Ramos (cell line): ENCODE data around the gene RARRES1.

Source experiments
- in situ Hi-C: fragments of 300-500 bp; cut with MboI; formaldehyde crosslinking; loops from one replicate; pipeline ENCODE4 v1.14.3; 2022; ENCODE audit warnings: low sequenced_read_pairs; ENCODE audit not compliant: unreplicated experiment

RARRES1 gene

DNA sequence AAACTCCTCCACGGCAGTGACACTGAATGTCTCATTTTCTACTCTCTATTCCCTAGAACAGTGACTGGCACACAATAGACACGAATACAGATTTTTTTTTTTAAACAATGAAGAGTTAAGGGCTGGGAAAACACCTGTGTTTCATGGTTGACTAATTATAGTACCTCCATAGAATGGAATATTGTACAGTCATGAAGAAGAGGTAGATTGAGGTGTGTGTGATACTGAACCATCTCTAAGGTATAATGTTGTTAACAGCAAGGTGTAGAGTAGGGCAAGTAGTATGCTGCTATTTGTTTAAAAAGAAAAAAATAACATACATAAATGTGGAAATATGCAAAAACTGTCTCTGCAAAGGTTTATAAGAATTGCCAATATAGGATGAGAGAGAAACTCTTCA is 5.2 kb upstream of the RARRES1 start:
- in situ Hi-C loops, result no loop called here

GRCh38 chr3:158735296-158736033 is 3.2 kb upstream of the RARRES1 start:
- in situ Hi-C loops, result no loop called here

- in situ Hi-C loops, result no loop called here
These were observed 1.4 kb upstream of the RARRES1 start for GRCh38 chr3:158733656-158734055.

GRCh38 chr3:158732856-158733200 is 571 bp upstream of the RARRES1 start:
- in situ Hi-C loops, result no loop called here

DNA sequence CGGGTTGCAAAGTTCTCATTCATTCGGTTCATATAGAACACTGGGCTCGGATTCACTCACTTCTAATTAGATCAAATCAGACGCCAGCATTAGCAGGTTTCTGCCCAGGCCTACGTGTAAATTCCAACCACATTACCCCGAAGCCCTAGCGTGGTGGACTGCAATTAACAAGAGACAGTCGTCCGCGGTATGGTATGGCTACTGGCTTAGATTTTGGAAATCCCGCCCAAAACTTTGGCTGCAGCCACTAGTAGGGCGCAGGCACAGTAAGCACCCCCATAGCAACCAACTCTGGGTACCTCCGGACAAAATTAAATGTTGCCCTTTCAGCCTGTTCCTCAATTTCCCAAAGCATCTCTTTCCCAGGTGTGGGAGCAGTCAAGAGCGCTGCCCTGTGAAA is 771 bp downstream of the RARRES1 start:
- in situ Hi-C loops, result no loop called here

DNA sequence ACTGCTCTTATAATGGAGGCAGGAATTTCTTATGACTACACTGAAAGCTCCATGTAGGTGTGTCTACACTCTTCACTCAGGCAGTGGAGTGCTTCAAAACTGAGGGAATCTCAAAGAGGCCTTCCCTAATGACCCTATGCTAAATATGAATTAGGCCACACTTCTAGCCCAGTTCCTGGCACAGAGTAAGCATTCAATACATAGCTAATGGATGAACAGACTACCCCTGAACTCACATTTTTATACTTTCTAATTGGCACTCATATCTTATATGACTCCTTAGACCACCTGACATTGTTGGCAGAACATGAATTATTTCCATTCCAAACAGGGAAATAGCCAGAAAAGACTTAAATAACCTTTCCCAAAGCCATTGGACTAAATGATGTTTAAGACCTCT is 3.4 kb downstream of the RARRES1 start:
- in situ Hi-C loops, result loop anchor here (5.0 kb wide), 1 partner anchor 63 kb away; no protein-coding TSS in a partner anchor

DNA sequence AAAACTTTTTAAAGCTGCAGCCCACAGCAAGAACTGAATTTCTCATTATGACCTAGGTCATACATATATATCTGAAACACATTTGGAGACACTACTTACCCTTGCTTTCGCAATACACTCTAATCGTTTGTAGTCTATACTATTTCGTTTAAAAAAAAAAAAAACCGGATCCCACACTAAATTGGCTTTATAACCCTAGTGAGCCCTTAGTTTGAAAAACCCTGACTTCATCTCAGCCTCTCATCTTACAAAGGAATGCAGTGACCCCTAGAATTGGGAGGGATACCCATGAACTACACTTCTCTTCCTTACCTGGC is 4.2 kb downstream of the RARRES1 start:
- in situ Hi-C loops, result loop anchor here (5.0 kb wide), 1 partner anchor 64 kb away; no protein-coding TSS in a partner anchor

GRCh38 chr3:158727206-158728060 is 4.8 kb downstream of the RARRES1 start:
- in situ Hi-C loops, result loop anchor here (5.0 kb wide), 1 partner anchor 65 kb away; no protein-coding TSS in a partner anchor

GRCh38 chr3:158725348-158726011 is 6.8 kb downstream of the RARRES1 start:
- in situ Hi-C loops, result loop anchor here (5.0 kb wide), 1 partner anchor 67 kb away; no protein-coding TSS in a partner anchor

- in situ Hi-C loops, result no loop called here
These were observed 8.3 kb downstream of the RARRES1 start for GRCh38 chr3:158723991-158724390.

DNA sequence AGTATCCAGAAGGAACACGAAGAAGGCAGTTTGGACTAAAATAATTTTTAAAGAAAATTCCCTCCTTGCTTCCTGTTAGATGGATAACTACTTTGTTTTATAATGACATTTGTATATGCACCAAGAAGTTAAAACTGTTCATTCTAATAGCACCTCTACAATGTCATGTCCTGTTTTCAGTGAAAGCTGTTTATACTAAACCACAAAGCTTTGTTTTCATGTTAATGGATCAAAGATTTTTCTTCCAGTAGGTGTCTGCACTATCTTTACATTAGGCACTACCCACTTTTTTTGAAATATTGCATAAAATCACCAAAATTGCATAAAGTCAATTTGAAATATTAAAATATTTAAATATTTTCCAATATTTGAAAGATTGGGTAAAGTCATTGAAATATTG is 10.1 kb downstream of the RARRES1 start:
- in situ Hi-C loops, result no loop called here

DNA sequence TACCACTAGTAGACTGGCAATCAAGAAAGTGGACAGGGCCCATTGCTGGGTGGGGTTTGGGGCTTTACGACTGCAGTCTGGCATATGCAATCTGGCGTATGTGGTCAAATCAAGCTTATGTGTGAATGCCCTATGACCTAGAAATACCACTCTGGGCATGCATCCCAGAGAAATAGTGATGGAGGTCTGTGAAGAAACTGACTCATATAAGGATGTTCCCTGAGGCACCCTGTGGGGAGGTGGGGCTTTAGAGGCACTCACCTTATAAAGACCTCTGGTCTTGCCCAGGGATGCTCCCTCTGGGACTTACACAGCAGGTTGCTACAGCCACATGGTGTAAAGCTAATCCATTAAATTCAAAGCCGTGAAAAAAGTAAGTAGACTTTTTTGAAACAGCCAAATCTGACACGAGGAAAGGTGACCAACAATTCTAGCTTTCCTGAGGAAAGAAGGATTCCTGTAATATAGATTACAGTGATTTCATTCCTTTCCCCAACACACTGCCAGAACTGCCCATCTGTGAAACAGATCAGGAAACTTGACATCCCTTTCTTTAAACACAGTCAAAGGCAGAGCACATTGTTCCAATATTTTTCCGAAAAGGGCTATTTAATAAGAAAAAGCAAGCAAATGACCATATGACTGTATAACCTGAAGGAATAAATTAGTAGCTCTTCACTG is 13.6 kb downstream of the RARRES1 start:
- in situ Hi-C loops, result no loop called here

GRCh38 chr3:158717576-158717975 is 14.7 kb downstream of the RARRES1 start:
- in situ Hi-C loops, result no loop called here

DNA sequence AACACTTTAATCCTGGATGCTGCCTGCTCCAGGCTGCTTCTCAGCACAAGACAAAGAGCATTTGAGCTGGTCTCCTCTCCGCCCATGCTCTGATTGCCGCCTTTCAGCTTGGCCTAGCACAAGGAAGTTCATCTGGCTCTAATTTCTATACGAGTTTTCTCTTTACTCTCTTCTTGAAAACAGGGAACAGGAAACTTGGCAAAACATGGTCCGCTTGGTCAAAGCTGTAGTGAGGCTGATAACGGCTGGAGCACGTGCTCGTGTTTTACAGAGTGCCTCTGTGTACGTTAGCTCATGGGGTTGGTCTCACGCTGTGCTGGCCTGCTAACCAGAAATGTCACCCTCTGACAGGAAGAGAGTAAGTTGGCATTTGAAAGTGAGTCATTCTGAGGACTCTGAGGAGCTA is 19.2 kb downstream of the RARRES1 start:
- in situ Hi-C loops, result no loop called here

DNA sequence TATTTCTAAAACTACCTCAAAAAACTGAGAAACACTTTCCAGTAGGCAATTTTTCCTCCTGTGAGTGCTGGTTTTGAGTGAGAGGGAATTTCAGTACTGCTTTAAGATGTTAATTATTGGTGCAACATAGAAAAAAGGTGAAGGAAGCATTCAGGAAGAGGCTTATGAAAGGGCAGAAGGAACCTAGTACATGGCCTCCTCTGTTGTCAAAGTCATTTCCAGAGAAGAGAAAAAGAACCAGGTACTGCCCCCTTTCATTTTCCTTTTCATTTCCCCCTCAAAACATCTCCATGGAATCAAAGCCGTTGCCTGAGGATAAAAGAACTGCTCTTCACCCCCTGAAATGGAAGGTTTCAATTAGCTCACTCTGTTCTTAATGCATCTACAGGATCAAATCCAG is 19.8 kb downstream of the RARRES1 start:
- in situ Hi-C loops, result no loop called here

DNA sequence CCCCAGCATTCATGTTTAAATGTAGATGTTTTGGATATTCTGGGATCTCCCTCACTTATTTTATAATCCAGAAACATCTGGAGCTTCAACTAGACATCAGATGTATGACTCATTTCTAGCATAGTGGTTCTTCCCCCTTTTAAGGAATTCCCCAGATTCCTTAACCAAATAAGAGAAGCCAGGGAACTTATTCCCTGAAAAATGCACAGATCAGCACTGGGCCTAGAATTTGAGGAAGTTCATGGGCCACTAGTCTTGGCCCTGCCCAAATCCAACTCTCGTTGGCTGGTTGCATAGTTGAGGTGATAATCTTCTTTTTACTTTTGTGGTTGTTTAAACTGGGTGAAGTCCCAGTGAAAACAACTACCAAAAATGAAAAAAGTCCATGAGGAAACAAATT is 20.4 kb downstream of the RARRES1 start:
- in situ Hi-C loops, result no loop called here

DNA sequence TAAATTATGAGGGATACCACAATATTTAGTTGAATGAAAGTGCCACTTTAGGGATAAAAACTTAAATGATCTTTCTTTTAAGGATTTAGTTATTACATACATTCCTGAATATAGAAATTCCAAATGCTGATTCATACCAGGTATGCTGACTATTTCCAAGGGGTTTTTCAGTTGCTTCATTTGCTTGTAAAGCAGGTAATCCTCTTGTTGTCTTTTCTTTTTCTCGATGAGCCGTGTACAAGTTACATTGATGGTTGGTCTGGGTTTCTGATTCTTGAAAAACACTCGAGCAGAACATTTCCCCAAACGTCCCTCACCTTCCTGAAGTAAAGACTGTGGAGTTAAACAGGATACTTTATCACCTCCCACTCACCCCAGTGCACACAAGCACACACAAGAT is 21.7 kb downstream of the RARRES1 start:
- in situ Hi-C loops, result no loop called here

DNA sequence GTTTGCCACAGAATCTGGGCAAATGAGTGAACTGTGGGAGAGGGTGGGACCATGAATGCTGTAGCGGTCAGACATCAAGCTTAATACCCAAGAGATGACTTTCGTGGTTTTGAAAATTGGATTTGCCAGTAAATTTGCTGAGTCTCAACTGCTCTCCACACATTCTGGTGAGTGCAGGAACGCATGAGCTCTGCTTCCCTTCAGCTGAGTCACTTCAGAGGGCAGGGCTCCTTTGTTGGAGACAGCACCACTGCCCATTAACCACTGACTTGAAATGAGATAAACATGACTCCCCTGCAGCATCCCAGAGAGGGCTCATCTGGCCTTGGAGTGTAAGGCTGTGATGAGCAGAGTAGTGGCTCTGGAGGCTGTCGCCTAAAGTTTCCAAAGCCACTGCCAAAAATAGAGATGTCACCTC is 22.6 kb downstream of the RARRES1 start:
- in situ Hi-C loops, result no loop called here

DNA sequence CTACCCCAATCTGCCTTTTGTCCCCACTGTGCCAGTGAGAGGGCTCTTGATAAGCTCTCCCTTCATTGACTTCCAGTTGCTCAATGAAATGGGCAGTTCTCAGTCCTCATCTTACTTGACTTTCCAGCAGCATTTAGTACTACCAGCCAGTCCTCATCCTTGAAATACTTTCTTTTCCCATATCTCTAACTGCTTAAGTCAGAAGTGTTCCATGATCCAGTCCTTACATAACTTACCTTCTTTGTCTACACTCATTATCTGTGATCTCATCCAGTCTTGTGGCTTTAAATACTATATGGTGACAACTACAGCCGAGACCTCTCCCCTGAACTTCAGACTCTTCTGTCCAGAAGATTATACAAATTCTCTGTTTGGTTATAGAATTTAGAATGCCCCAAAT is 28.7 kb downstream of the RARRES1 start:
- in situ Hi-C loops, result no loop called here

DNA sequence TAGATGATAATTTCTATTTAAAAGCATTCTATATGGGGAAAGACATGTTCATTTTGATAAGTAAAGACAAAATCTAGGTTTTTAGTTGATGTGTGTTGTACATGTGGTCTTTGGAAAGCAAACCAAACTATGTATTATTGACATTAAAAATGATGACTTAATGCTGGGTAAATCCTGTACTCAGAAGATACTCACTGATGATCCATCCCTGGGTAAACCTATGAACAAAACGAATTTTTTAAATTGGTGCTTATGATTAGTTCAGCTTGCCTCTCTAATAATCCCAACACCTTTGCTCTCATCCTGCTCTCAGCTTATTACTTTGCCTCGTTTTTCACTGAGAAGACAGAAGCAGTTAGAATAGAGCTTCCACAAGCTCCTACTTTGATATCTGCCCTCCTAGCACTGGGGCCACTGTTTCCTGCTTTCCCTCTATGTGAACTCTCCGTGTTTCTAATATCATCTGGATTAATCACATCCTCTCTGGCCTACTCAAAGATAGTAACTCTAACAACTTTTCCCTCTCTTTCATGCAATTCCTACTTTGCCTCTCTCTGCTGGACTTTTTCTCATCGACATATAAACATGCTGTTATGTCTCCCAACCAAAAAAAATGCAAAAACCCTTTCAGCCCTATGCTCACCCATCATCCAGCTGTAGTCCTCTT is 29.3 kb downstream of the RARRES1 start:
- in situ Hi-C loops, result no loop called here
